Measurements from ENCODE around the gene CLDN14.

Gene CLDN14

DNA sequence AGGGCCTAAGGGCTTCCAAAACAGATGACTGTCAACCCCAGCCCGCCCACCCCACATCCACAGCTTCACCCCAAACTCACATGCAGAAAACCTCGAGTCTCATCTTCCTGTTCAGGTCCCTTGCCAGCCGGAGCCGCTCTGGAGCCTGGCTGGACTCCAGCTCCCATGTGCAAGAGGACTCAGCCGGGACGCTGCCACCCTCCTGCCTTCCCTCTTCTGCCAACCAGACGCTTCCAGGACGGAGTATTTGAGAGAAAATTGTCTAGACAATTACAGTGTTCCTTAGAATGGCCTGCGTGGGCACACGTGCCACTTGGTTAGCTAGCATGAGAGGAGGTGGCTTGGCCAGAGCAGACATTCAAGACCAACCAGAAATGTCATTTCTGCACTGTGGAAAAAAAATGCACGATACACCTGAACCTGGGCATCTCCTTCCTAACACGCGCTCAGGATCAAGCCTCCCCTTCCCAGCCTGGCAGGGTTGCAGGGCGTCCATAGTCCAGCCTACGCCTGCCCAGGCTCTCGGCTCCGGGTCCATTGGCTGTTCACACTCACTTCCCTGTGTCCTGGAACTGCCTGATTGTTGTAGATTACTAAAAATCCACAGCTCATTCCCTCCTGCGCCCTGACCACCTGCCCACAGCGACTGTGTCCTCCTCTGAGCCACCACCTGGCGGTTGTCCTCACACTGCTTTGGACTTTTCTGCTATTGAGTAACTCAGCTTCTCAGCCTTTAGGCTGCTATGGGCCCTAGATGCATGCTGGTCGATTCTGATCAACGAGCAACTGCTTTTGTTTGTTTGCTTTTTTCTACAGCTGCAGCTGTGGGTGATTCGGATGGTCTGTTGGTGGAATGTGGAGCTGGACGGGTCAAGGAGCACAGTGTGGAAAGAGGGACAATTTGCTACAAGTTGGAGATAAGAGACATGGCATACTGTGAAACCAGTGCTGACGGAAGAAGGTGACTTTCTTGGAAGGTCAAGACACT, at the start of gene CLDN14:
Gene CLDN14, minus strand, starts transcription at position 708 of the 988 bp plus-strand sequence. CDS start 18,427 bp downstream, outside the sequence.
- Histone ChIP-seq H3K27ac (ENCODE audit: low read depth, low read length) (no peak within 1 kb of the TSS), H3K27me3 (ENCODE audit: control insufficient read depth, insufficient read depth, low read length) (no peaks in the 10 kb centered on the region), H3K4me3 (ENCODE audit: low read depth, low read length) (no peak within 1 kb of the TSS), H3K9me3 (ENCODE audit: control insufficient read depth, insufficient read depth, low read depth, low read length) (no peaks in the 10 kb centered on the region), H3K9ac (ENCODE audit: low read length) (no peak within 1 kb of the TSS), H3K4me1 (ENCODE audit: control insufficient read depth, insufficient read depth, low read length) (0 out of 2 replicates have a peak, but pooled peaks cover 5% of the 10 kb centered on the region), H3K36me3 (ENCODE audit: control insufficient read depth, insufficient read depth, low read length) (no peaks in the 10 kb centered on the region)

GRCh38 chr21:36528716-36529115, 48.8 kb upstream of the CLDN14 start:
- no peaks in the 10 kb centered on the region for H3K9me3 ChIP-seq (ENCODE audit: control insufficient read depth, insufficient read depth, low read depth, low read length)
- H3K4me1 ChIP-seq (ENCODE audit: control insufficient read depth, insufficient read depth, low read length), result no peaks in the 10 kb centered on the region
- H3K4me3 ChIP-seq (ENCODE audit: low read depth, low read length), result no peak overlapping the region
- no peak overlapping the region for H3K9ac ChIP-seq (ENCODE audit: low read length)
- H3K27ac ChIP-seq (ENCODE audit: low read depth, low read length), result no peak overlapping the region
- H3K27me3 ChIP-seq (ENCODE audit: control insufficient read depth, insufficient read depth, low read length), result no peaks in the 10 kb centered on the region
- H3K36me3 ChIP-seq (ENCODE audit: control insufficient read depth, insufficient read depth, low read length), result no peaks in the 10 kb centered on the region

DNA sequence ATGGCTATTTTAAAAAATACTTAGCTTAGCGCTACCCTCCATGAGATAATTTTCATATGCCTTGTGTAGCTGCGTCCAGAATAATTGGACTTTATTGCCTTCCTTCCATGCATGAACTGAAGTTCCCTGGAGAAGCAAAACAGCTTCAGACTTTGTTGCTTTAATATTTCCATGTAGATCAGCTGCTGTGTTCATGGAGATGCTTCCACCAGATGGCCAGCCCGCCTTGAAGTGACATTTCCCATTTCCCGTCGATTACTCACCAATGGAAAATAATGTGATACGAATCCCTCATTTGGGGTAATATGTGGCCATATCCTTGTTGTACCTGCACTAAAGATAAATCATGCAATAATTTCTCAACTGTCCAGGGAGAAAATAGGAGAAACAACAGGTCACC, 47.4 kb upstream of the CLDN14 start:
- H3K36me3 ChIP-seq (ENCODE audit: control insufficient read depth, insufficient read depth, low read length), result no peaks in the 10 kb centered on the region
- no peak overlapping the region for H3K4me3 ChIP-seq (ENCODE audit: low read depth, low read length)
- H3K4me1 ChIP-seq (ENCODE audit: control insufficient read depth, insufficient read depth, low read length), result no peaks in the 10 kb centered on the region
- H3K27ac ChIP-seq (ENCODE audit: low read depth, low read length), result no peak overlapping the region
- H3K9me3 ChIP-seq (ENCODE audit: control insufficient read depth, insufficient read depth, low read depth, low read length), result no peaks in the 10 kb centered on the region
- H3K9ac ChIP-seq (ENCODE audit: low read length), result no peak overlapping the region
- H3K27me3 ChIP-seq (ENCODE audit: control insufficient read depth, insufficient read depth, low read length), result no peaks in the 10 kb centered on the region

DNA sequence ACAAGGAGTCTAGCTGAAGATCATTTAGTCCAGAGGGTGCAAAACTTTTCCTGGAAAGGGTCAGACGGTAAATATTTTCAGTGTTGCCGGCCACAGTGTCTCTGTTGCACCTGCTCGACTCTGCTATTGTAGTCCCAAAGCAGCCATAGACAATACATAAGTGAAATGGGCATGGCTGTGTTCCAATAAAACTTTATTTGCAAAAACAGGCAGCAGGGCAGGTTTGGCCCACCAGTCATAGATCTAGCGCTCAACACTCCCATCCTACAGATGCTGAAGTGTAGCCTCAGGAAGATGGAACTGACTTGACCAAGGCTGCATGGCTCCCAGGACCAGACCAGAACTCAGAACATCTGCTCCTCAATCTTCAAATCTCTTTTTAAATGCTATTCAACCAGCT, 46.2 kb upstream of the CLDN14 start:
- Histone ChIP-seq H3K9ac (ENCODE audit: low read length) (no peak overlapping the region), H3K36me3 (ENCODE audit: control insufficient read depth, insufficient read depth, low read length) (no peaks in the 10 kb centered on the region), H3K9me3 (ENCODE audit: control insufficient read depth, insufficient read depth, low read depth, low read length) (no peaks in the 10 kb centered on the region; the same call in 1 of the 2 replicates), H3K27ac (ENCODE audit: low read depth, low read length) (no peak overlapping the region), H3K27me3 (ENCODE audit: control insufficient read depth, insufficient read depth, low read length) (no peaks in the 10 kb centered on the region), H3K4me1 (ENCODE audit: control insufficient read depth, insufficient read depth, low read length) (no peaks in the 10 kb centered on the region), H3K4me3 (ENCODE audit: low read depth, low read length) (no peak overlapping the region)

- Histone ChIP-seq H3K9me3 (ENCODE audit: control insufficient read depth, insufficient read depth, low read depth, low read length) (no peaks in the 10 kb centered on the region; the same call in 1 of the 2 replicates), H3K9ac (ENCODE audit: low read length) (no peak overlapping the region), H3K27me3 (ENCODE audit: control insufficient read depth, insufficient read depth, low read length) (no peaks in the 10 kb centered on the region), H3K4me1 (ENCODE audit: control insufficient read depth, insufficient read depth, low read length) (no peaks in the 10 kb centered on the region), H3K4me3 (ENCODE audit: low read depth, low read length) (no peak overlapping the region), H3K36me3 (ENCODE audit: control insufficient read depth, insufficient read depth, low read length) (no peaks in the 10 kb centered on the region), H3K27ac (ENCODE audit: low read depth, low read length) (no peak overlapping the region)
These were observed 44.6 kb upstream of the CLDN14 start for GRCh38 chr21:36524477-36524876.

- Histone ChIP-seq H3K27me3 (ENCODE audit: control insufficient read depth, insufficient read depth, low read length) (no peaks in the 10 kb centered on the region), H3K27ac (ENCODE audit: low read depth, low read length) (no peak overlapping the region), H3K4me1 (ENCODE audit: control insufficient read depth, insufficient read depth, low read length) (no peaks in the 10 kb centered on the region)
These were observed 42.4 kb upstream of the CLDN14 start for GRCh38 chr21:36522219-36522808.

GRCh38 chr21:36518883-36519492, 39.1 kb upstream of the CLDN14 start:
- Histone ChIP-seq H3K4me3 (ENCODE audit: low read depth, low read length) (no peak overlapping the region), H3K36me3 (ENCODE audit: control insufficient read depth, insufficient read depth, low read length) (no peaks in the 10 kb centered on the region), H3K27me3 (ENCODE audit: control insufficient read depth, insufficient read depth, low read length) (no peaks in the 10 kb centered on the region), H3K9me3 (ENCODE audit: control insufficient read depth, insufficient read depth, low read depth, low read length) (no peaks in the 10 kb centered on the region; the same call in 1 of the 2 replicates), H3K27ac (ENCODE audit: low read depth, low read length) (no peak overlapping the region), H3K9ac (ENCODE audit: low read length) (no peak overlapping the region), H3K4me1 (ENCODE audit: control insufficient read depth, insufficient read depth, low read length) (no peaks in the 10 kb centered on the region)

More at GRCh38 chr21:36522219-36522808, 42.4 kb upstream of the CLDN14 start:
- no peak overlapping the region for H3K9ac ChIP-seq (ENCODE audit: low read length)
- no peak overlapping the region for H3K4me3 ChIP-seq (ENCODE audit: low read depth, low read length)
- H3K9me3 ChIP-seq (ENCODE audit: control insufficient read depth, insufficient read depth, low read depth, low read length), result no peaks in the 10 kb centered on the region; the same call in 1 of the 2 replicates
- H3K36me3 ChIP-seq (ENCODE audit: control insufficient read depth, insufficient read depth, low read length), result no peaks in the 10 kb centered on the region

DNA sequence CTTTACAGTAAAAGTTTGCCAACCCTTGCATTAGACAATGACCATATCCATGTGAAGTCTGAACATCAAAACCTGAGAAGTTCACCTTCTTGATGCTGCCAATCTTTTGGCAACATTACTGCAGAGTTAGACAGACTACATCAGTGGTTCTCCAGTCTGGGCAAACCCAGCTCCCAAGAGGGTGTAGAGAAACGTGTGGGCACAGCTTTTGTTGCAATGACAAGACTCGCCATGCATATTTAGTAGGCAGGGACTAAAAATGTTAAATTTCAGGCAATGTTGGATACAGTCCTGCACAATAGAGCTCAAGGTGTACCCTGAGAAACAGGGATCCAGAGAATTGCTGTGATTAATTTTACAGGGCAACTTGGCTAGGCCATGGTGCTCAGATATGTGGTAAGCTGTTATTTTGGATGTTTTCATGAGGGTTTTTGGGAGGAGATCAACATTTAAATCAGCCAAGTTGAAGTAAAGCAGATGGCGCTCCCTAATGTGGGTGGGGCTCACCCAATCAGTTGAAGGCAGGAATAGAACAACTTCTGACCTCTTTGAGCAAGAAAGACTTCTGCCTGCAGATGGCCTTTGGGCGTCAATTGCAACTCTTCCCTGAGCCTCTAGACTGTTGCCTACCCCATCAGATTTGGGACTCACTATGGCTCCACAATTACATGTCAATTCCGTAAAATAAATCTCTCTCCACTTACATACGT, 37.6 kb upstream of the CLDN14 start:
- H3K4me1 ChIP-seq (ENCODE audit: control insufficient read depth, insufficient read depth, low read length), result no peaks in the 10 kb centered on the region
- no peak overlapping the region for H3K27ac ChIP-seq (ENCODE audit: low read depth, low read length)
- no peaks in the 10 kb centered on the region; the same call in 1 of the 2 replicates for H3K9me3 ChIP-seq (ENCODE audit: control insufficient read depth, insufficient read depth, low read depth, low read length)
- no peaks in the 10 kb centered on the region for H3K36me3 ChIP-seq (ENCODE audit: control insufficient read depth, insufficient read depth, low read length)
- no peak overlapping the region for H3K4me3 ChIP-seq (ENCODE audit: low read depth, low read length)
- no peaks in the 10 kb centered on the region for H3K27me3 ChIP-seq (ENCODE audit: control insufficient read depth, insufficient read depth, low read length)
- H3K9ac ChIP-seq (ENCODE audit: low read length), result no peak overlapping the region

DNA sequence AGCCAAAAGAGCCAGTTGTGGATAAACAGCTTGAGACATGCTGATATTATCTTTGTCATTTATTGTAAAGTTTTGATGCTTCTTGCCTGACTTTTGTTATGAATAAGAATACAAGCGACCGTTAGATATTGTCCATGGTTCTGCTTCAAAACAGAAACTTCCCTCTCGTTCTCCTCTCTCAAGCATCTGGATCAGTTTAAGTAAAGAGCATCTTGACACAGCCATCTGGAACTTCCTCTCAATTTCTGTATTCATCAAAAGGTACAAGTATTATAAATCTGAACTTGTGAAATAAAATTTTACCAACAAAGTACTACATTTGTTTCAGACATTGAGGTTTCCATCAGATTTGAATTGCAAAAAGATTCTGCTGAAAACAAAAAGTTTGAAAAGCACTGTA, 36.4 kb upstream of the CLDN14 start:
- H3K27me3 ChIP-seq (ENCODE audit: control insufficient read depth, insufficient read depth, low read length), result no peaks in the 10 kb centered on the region
- H3K9ac ChIP-seq (ENCODE audit: low read length), result no peak overlapping the region
- no peak overlapping the region for H3K4me3 ChIP-seq (ENCODE audit: low read depth, low read length)
- no peaks in the 10 kb centered on the region for H3K36me3 ChIP-seq (ENCODE audit: control insufficient read depth, insufficient read depth, low read length)
- no peaks in the 10 kb centered on the region; the same call in 1 of the 2 replicates for H3K9me3 ChIP-seq (ENCODE audit: control insufficient read depth, insufficient read depth, low read depth, low read length)
- no peaks in the 10 kb centered on the region for H3K4me1 ChIP-seq (ENCODE audit: control insufficient read depth, insufficient read depth, low read length)
- H3K27ac ChIP-seq (ENCODE audit: low read depth, low read length), result no peak overlapping the region

DNA sequence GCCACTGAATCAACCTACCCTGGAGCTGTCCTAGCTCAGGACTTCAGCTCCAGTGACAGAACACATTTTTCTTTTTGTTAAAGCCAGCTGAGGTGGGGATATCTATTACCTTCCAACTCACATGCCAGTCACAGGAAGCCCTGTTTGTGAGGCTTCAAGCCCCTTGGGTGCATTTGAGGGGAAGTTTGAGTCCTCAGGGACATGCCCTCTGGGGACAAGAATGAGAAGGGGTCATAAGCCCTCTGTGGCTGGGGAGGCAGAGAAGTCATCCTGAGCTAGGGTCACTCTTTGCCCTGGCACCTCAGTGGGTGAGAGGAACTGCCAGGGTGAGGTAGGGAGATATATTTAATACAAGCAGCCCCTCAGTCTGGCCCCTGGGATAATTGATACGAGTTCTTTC, 33.5 kb upstream of the CLDN14 start:
- no peak overlapping the region for H3K27ac ChIP-seq (ENCODE audit: low read depth, low read length)

More for the DNA sequence above, 33.5 kb upstream of the CLDN14 start:
- Histone ChIP-seq H3K27me3 (ENCODE audit: control insufficient read depth, insufficient read depth, low read length) (no peaks in the 10 kb centered on the region), H3K9me3 (ENCODE audit: control insufficient read depth, insufficient read depth, low read depth, low read length) (no peaks in the 10 kb centered on the region), H3K36me3 (ENCODE audit: control insufficient read depth, insufficient read depth, low read length) (no peaks in the 10 kb centered on the region), H3K4me1 (ENCODE audit: control insufficient read depth, insufficient read depth, low read length) (no peaks in the 10 kb centered on the region), H3K4me3 (ENCODE audit: low read depth, low read length) (no peak overlapping the region), H3K9ac (ENCODE audit: low read length) (no peak overlapping the region)

All from HUES6 (cell line).